HG03159 (cell line): ENCODE data around the gene ZNF621.
"Not testable (repeated sequence)": the region's sequence is repeated elsewhere in the genome, so short reads cannot be mapped to it uniquely, and the experiment has no call there.

Experiments
- ATAC-seq: cut with Tn5 transposase; IDR thresholded peaks from one replicate; pipeline ENCODE4 v1.9.1; 2021; ENCODE audit warnings: mild to moderate bottlenecking, moderate library complexity; ENCODE audit not compliant: unreplicated experiment

Gene ZNF621

DNA sequence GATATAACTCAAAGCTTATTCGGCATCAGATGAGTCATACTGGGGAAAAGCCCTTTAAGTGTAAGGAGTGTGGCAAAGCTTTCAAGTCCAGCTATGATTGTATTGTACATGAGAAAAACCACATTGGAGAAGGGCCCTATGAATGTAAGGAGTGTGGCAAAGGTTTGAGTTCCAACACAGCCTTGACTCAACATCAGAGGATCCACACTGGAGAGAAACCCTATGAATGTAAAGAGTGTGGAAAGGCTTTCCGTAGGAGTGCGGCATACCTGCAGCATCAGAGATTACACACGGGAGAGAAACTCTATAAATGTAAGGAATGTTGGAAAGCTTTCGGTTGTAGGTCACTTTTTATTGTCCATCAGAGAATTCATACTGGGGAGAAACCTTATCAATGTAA lies 7.5 kb downstream of the ZNF621 start:
- no peak for ATAC-seq

DNA sequence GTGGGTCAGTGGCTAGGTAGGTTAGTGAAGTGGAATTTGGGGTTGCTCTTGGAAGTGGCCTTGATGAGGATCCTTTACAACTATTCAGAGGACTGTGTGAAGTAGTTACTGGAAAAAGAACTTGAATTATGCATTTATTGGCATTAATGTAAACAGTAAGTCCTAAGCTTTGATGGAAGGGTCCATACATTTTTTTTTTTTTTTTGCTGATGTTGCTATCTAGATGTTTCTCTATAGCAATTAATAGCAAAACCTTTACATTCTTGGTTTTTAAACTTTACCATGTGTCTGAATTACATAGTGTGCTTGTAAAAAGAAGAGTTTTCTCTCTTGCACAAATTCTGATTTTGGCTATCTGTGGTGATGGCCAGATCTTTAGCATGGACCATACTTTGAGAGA lies 9.5 kb downstream of the ZNF621 start:
- ATAC-seq: no peak

DNA sequence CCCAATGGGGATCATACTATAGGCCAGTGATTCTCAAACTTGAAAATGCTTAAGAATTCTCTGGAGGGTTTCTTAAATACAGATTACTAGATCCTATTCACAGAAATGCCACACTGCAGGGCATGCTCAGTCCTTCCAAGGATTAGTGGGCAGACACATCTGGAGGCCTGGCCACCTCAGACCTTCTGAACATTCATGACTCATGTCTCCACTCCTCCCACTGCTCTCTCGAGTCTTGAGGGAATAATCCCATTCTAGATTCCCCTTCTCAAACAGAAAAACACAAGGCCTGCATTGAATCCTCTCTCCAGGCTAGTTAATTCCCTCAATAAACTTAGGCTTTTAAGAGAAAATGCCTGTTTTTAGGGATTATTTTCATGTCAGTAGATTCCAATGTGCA lies 22.1 kb downstream of the ZNF621 start:
- ATAC-seq: no peak

DNA sequence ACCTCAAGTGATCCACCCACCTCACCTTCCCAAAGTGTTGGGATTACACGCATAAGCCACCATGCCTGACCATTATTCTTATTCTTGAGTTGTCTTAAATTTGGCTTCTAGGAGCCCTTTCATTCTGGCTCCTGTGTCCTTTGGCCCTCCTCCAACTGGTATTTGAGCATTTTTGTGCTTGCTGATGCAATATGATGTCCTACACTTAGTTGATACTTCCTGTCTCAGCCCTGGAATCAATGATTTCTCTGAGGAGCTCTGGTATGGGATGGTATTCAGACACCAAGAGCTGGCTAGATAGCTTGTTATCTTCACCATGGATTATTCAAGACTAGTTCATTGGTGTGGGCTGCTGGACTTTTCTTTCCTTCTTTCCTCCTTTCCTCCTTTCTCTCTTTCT lies 25.4 kb downstream of the ZNF621 start:
- ATAC-seq: no peak

DNA sequence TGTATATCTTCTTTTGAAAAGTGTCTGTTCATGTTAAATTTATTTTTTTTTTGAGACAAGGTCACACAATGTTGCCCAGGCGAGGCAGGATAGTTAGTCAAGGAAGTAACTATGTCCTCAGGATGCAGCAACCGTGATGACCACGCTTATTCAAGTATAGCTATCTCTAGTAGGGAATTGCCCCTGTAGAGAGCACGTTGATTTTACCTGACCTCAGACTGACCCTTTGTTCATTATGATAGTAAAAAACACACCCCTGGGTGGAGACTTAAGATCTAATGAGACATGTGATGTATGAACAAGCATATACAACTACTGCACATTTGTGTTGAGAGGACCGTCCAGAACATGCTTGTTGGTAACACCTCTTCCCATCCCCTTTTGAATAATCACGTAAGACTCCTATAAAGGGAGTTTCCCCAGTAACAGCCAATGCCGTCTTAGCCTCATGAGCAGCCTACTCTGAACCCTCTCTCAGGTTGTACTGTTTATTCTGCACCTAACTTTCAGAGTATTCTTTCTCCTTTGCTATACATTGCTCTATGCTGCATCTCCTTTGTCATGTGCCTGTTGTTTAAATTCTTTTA lies 32.9 kb downstream of the ZNF621 start:
- ATAC-seq: no peak

DNA sequence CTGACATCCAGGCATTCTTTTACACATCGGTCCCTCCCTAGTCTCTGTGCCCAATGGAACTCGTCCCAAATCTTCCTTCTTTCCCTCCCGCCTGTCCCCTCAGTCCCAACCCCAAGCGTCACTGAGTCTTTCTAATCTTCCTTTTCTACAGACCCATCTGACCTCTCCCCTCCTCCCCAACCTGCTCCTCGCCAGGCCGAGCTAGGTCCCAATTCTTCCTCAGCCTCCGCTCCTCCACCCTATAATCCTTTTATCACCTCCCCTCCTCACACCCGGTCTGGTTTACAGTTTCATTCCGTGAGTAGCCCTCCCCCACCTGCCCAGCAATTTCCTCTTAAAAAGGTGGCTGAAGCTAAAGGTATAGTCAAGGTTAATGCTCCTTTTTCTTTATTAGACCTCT lies 37.7 kb downstream of the ZNF621 start:
- ATAC-seq: not testable (repeated sequence)

DNA sequence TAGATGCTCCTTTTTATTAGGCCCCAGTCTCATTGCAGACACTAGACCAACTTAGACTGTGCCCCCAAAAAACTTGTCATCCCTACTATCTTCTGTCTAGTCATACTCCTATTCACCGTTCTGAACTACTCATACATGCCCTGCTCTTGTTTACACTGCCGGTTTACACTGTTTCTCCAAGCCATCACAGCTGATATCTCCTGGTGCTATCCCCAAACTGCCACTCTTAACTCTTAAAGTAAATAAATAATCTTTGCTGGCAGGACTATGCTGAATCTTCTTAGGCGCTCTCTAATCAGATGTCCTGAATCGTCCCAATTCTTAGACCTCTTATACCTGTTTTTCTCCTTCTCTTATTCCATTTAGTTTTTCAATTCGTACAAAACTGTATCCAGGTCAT lies 40.9 kb downstream of the ZNF621 start:
- ATAC-seq: not testable (repeated sequence)

DNA sequence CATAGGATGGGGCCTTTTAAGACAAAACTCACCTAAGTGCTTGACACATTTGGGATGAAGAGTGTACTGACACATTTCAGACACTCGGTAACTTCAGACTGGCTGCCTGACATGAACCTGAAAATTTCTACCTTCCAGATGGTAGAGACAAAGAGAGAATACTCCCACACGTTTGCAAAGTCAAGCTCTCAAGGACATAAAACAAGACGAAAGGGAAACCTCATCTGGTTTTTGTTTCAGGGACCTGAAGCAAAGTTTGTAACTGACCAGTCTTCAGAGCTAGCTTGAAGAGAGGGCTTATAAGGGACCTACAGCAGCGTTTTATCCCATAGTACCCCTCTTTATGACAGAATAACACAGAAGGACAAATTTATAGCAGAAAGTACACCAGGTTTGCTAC lies 41.9 kb downstream of the ZNF621 start:
- no peak for ATAC-seq

DNA sequence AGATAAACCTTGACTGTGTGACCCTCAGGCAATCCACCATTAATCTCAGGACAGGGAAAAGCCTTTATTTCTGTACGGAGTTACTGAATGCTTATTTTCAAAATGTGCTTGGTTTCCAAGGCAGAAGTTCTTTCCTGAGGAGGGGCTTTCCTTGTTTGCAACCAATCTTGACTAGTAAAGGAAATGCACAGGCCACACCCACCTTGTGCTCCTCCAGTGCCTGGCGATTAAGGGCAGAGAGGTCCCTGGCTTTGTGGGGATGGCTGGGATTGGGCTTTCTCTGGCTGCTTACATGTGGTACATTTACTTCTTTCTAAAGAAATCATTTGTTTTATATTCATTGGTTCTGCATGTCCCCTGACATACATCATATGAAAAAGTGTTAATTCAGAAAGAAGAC lies 47.8 kb downstream of the ZNF621 start:
- no peak for ATAC-seq

DNA sequence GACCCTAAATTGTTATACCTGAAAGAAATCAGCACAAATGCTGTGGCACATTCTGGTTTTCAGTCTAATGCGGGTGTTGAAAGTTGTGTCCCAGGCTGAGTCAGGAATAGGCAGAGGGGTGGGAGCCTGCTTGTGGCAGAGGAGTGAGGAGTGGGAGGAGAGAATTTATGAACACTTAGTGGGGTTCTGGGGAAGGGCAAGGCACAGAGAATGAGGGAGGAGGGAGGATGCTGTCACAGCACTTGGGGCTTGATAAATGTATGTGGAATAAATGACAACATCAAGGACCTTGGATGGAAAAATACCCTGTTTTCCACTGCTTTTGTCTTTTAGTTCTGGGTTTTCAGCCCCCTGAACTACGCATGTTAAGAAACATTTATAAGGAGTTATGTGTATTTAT lies 49.3 kb downstream of the ZNF621 start:
- no peak for ATAC-seq

DNA sequence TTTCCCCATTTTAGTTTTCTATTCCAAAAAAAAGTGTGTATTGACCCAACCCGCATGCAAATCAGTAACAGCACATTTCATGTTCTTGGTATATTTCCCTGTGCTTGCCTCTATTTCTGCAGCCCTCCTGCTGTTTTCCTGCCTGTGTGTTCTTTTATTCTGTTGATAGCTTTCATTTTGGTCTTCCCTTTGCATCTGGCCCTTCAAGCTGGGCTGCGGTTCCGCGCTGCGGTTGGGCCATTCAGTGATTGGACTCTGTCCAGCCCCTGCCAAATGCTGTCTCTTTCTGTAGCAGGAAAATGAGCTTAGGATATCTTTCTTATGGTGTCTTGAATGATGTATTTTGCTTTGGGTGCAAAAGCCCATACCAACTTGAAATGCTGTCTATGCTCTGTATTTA lies 49.9 kb downstream of the ZNF621 start:
- no peak for ATAC-seq

DNA sequence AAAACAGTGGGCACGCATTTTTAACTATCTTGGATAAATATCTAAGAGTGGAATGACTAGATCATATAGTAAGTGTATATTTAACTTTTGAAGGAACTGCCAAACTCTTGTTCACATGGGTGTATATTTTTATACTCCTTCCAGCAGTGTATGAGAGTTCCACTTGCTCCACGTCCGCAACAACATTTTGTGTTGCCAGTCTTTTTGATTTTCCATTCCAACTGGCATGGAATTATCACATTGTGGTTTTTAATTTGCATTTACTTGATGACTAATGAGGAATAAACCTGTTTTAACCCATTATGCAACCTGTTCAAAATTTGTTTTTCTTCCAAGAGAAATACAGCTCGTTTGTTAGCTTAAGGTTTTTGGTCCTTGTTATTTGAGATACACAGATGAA lies 51.6 kb downstream of the ZNF621 start:
- ATAC-seq: no peak

DNA sequence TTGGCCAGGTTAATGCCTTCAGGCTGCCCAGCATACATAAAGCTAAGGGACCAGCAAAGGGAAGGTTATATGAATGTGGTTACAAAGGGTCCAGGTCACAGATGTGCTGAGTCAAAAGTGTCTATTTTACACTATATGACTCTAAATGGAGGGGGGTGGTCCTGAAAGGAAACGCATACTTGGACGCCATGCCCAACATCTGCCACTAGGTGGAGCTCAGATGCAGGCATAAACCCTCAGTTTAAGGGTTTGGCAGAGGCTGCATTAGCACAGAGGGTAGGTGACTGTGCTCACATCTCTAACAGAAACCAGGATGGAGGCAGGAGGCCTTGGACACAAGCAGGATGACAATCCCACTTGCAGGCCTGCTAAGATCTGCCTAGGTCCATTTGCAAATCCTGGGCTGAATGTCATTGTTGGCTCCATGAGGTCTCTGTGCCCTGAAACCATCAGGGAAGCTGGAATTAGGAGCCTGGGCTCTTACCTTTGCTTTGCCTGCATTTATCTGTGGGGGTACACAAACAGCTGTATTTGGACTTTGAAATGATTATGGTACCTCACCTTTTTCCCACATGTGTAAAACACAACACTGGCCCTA lies 55.8 kb downstream of the ZNF621 start:
- ATAC-seq: peak; percentile 71

DNA sequence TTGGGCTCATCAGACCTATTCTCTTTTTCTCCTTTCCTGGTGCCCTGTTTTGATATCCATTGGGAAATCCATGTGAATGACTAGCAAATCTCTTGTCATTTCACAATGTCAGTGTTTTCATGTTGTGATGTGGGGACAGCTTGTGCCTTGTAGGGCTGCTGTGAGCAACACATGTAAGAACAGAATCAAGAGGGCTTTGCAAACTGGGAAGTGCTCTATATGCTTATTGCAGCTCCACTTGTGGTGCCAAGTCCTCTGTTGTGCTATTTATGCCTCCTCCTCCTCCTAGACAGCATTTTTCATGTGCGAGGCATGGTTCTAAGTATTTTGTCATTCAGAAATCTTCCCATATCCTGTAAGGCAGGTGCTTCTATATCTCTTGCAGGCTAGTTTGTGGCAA lies 56.4 kb downstream of the ZNF621 start:
- no peak for ATAC-seq

DNA sequence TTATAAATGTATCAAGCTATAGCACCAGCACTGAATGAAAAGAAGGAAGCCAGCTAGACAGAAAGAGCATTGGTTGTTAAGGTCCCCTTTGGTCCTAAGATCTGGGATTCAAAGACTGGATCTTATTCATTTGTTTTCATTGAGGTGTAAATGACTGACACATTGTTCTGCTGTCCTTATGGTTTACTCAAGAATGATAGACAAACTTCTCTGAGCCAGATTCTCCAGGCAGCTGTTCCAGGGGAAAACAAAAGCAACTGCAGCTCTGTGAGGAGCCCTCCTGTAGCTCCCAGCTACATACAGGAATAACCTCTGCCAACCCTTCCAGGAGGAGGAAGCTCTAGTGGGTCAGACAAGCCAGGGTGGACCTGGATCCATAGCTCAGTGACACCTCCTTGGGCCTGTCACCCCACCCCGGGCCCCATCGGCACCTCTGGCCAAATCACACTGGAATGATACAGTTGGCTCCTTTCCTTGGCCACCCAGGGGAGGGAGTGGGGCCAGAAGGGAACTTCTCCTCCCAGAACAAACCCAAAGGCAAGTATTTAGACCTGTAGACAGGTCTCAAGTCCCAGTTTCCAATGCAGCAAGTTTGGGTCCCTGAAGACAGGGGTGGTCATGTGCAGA lies 57.8 kb downstream of the ZNF621 start:
- no peak for ATAC-seq

DNA sequence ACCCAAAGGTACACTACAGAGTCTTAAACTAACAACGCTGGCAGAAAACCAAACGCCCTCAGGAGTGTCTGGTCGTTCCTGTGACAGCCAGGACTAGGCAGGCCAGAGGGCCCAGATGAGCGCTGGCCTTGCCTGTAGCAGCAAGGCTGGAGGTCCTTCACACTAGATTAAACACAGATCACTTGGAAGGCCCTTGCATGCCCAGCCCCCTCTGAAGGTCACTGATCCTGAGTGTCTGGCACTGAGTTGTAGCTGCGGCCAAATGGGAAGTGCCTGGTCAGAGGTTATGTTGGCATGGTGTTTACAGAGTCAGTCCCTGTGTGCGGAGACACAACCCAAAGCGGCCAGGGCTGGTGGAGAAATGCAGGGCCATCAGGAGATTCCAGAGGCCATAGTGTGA lies 58.9 kb downstream of the ZNF621 start:
- ATAC-seq: no peak

DNA sequence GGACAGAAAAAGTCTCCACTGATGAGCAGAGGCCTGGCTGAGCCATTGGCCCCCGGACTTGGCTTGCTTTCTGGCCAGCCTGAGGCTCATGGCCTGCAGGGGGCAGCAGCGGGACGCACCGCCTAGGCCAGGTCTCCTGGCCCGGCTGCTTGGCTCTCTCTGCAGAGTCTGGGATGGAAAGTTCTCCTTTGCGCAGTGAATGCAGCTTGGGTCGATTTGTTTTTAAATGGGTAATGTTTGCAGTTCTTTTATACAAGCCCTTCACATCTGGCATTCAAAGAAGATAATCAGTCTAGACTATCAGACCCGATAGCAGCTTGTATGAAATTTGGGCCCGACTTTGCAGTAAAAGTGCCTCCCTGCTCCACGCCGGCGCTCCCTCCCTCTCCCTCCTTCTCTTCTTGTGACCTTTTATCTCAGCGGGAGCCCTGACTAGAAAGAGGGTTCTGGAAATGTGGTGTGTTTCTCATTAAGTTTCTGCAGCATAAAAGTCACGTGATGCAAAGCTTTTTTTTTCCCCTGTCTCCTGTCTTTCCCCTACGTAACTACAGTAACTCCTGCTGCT lies 59.9 kb downstream of the ZNF621 start:
- peak; percentile 75 for ATAC-seq

DNA sequence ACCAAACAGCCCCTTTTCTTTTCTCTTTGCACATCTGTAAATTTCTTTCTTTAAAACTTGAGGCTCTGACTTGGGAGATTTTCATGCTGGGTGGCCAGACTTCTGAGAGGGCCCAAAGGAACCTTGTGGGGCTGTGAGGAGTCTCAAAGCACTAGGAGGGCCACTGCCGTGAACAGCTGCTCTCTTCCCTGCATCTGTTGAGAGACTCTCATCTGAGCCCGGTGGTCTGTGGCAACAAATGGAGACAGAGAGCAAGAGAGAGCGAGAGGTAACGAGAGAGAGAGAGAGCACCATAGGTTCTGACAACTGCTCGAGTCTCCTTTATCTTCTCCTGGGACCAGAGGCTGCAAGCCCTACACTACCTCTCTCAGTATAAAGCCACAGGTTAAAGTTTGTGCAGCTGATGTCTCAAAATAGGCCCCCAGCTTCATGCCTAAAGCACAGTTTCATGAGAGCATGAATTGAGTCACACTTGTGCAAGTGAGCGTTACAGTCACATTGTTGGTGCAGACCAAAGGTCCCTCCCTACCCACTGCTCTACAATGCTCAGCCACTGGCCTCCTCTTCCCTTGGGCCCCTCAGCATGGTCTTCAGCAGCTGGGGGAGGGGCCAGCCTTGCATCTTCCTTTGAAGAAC lies 60.7 kb downstream of the ZNF621 start:
- ATAC-seq: no peak

DNA sequence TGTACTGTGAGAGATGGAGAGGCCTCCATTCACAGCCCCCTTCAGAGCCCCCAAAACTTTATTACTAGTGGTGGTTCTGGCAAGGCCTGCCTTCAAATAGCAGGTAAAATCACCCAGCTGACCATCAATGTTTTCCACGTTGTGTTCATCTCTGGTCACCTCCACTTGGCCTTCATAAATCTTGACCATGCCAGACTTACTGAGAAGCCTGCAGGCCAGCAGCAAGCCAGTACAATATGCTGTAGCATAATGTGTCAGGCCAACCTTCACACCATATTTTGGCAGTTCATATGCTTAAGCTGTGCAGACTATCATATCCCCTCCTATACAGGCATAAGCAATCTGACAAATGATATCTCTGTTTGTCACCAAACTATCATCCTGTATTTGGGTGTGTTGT lies 62.1 kb downstream of the ZNF621 start:
- no peak for ATAC-seq

DNA sequence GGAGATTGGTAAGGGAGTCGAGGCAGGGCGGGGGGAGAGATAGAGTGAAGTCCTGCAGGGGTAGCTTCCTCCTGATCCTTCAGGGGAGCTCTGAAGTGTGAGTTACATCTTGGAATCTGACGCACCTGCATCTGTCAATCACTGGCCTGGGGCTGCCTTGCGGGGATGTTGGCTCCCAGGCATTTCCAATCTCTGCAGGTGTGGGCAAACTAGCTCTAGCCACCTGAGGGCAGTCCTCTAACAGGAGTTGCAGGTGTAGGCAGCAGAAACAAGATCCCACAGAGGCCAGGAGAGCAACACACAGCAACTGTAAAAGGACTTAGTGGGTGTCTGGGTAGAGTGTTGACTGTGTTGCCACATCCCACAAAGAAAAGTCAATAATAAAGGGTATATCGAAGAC lies 63.6 kb downstream of the ZNF621 start:
- no peak for ATAC-seq
